Measurements from ENCODE around the gene ADD3.
"Not testable (repeated sequence)": the region's sequence is repeated elsewhere in the genome, so short reads cannot be mapped to it uniquely, and the experiment has no call there.

The ADD3 gene

GRCh38 chr10:109975244-109976190 lies 32.3 kb upstream of the ADD3 start:
- FAIRE-seq (no peak), DNase-seq (ENCODE audit: insufficient read length, low spot score) (no peak)

DNA sequence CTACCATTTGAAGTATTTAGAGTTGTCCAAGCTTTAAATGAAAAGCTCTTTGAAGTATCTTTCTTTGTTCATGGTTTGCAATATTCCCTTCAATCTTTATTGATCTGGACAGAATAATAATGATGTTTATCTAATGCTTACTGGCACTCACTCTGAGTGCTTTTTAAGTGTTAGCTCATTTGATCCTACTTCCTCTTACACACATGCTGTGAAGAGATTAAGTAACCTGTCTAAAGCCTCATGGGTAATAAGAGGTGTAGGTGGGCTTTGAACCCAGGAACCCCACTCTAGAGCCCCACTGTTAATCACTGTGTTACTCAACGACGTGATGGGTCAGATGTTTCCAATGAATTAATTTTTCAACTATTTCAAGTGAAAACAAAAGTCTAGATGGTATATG lies 31.1 kb upstream of the ADD3 start:
- FAIRE-seq: no peak
- no peak for DNase-seq (ENCODE audit: insufficient read length, low spot score)

GRCh38 chr10:109977382-109977806 lies 30.4 kb upstream of the ADD3 start:
- FAIRE-seq: no peak
- no peak for DNase-seq (ENCODE audit: insufficient read length, low spot score)

DNA sequence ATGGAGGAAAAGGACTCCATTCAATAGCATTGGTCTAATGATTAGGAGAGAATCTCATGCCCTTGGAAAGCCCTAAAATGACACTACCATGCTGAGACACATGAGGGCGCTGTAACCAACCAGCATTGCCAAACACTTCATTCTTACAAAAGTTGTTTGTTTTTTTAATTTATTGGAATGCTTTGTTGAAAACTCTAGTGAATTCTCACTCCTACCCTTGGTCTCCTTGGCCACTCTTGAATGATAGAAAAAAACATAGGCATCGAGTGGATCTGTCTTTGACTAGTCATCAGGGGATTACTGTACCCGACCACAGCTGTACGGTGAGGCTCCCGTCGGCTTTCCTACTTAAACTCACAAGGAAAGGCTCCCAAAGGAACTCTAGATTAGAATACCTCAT lies 29.3 kb upstream of the ADD3 start:
- DNase-seq (ENCODE audit: insufficient read length, low spot score) (peak; percentile 20), FAIRE-seq (peak; percentile 84)

- DNase-seq (ENCODE audit: insufficient read length, low spot score) (no peak), FAIRE-seq (no peak)
Observed at GRCh38 chr10:109979215-109979614, 28.6 kb upstream of the ADD3 start.

DNA sequence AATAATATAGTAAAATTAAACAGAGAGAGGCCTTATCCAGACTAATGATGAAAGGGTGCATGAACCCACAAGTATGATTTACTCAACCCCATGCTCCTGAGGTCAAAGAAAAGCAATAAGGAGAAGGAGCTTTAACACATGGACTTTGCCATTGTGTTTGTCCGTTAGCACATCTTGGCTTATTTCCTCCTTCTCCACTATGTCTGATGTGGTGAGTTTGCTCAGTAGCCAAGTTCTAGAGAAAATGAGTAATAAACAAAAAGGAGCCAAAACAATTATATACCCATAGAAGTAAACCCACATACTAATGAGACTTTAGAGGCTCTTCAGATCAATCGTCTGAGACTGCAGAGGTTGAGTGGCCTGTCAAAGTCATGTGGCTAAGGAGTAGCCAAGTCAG lies 26.1 kb upstream of the ADD3 start:
- no peak for FAIRE-seq
- no peak for DNase-seq (ENCODE audit: insufficient read length, low spot score)

GRCh38 chr10:109982123-109982522 lies 25.7 kb upstream of the ADD3 start:
- FAIRE-seq: no peak

DNA sequence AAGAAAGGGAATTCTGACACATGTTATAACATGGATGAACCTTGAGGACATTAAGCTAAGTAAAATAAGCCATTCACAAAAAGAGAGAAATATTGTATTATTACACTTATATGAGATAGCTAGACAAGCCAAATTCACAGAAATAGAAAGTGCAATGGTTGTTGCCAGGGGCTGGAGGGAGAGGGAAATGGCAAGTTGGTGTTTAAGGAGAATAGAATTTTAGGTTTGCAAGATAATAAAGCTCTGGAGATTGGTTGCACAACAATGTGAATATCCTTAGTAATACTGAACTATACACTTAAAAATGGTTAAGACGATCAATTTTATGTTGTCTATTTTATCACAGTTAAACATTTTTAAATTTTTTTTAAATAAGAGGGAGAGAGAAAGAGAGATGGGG lies 25.0 kb upstream of the ADD3 start:
- no peak for DNase-seq (ENCODE audit: insufficient read length, low spot score)
- no peak for FAIRE-seq

More at GRCh38 chr10:109982123-109982522, 25.7 kb upstream of the ADD3 start:
- no peak for DNase-seq (ENCODE audit: insufficient read length, low spot score)

DNA sequence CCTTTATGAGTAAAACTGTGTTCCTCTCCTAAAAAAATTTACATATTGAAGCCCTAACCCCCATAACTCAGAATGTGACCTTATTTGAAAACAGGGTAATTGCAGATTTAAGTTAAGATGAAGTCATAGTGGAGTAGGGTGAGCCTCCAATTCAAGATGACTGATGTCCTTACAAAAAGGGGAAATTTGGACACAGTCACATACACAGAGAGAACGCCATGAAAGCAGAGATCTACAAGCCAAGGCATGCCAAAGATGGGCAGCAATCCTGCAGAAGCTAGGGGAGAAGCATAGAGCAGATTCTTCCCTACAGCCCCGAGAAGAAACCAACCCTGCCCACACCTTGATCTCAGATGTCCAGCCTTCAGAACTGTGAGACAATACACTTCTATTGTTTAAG lies 23.8 kb upstream of the ADD3 start:
- no peak for FAIRE-seq

GRCh38 chr10:109985768-109986167 lies 22.0 kb upstream of the ADD3 start:
- FAIRE-seq: not testable (repeated sequence)

More for the DNA sequence above, 23.8 kb upstream of the ADD3 start:
- DNase-seq (ENCODE audit: insufficient read length, low spot score): no peak

GRCh38 chr10:109987452-109988211 lies 20.2 kb upstream of the ADD3 start:
- FAIRE-seq: no peak
- DNase-seq (ENCODE audit: insufficient read length, low spot score): no peak

More at GRCh38 chr10:109985768-109986167, 22.0 kb upstream of the ADD3 start:
- DNase-seq (ENCODE audit: insufficient read length, low spot score): not testable (repeated sequence)

DNA sequence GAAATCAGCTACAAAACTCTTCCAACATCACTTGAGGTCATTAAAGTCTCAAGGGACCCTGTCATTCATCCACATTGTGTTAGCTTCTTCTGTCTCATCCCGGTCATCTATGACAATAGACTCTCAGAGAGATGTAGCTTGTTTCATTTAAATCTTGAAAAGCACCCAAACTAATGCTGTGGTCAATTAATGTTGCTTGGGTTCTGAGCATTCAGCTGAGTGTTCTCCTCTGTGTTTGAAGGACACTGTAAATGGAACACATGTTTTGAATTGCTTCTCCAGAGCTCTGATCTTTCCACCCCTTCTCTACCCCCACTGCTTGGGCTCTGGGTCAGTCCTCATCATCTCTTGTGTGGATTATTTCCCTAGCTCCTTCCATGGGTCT lies 19.6 kb upstream of the ADD3 start:
- FAIRE-seq (no peak), DNase-seq (ENCODE audit: insufficient read length, low spot score) (no peak)

DNA sequence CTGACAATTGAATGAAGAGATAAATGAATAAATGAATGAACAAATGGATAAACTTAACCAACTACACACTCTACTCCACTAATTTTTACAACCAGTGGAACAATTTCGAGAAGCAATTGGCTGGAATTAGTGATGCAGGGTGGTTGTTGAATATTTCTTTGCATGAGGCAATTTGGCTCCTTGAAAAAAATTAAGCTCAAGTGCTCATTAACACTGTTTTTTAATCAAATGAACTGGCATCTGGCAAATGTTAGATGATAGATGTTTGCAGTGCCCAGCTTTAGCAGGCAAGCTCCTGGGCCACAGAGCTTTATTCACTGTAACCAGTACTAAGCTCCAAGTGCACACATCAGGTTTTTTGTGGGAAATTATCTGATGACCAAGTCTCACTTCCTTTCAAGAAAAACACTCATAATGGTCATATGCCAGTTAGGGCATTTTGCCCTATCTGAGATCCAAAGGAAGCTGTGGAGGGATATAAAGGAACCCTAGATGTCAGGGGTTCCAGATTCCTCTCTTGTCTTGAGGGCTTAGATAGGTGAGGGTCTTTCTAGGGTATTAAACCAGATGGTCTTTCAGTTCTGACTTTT lies 16.4 kb upstream of the ADD3 start:
- FAIRE-seq: peak; percentile 57
- DNase-seq (ENCODE audit: insufficient read length, low spot score): no peak

DNA sequence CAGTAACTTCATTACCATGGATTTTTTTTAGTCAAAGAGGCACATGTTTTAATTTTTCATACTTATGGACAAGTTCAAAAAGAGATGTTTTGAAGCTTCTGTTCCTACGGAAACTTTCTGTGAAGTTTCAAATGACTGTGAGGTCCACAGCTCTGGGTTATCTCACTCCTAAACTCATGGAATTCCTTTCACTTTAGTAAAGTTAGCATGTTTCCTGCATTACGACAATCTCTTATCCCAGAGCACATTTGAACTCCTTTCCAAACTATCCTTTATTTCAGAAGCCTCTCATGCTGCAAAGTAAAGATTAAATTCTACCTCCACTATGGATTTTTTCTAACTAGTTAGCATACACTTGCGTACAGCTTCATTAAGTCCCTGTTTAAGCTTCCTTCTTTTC lies 15.3 kb upstream of the ADD3 start:
- FAIRE-seq (no peak), DNase-seq (ENCODE audit: insufficient read length, low spot score) (no peak)

GRCh38 chr10:109993551-109994330 lies 14.0 kb upstream of the ADD3 start:
- no peak for FAIRE-seq
- DNase-seq (ENCODE audit: insufficient read length, low spot score): no peak

GRCh38 chr10:109994711-109995577 lies 12.8 kb upstream of the ADD3 start:
- no peak for DNase-seq (ENCODE audit: insufficient read length, low spot score)
- FAIRE-seq: peak; percentile 67

- FAIRE-seq: peak; percentile 35
- no peak for DNase-seq (ENCODE audit: insufficient read length, low spot score)
Observed at GRCh38 chr10:109995595-109995994, 12.2 kb upstream of the ADD3 start.

- DNase-seq (ENCODE audit: insufficient read length, low spot score): no peak
- peak; percentile 86 for FAIRE-seq
Observed at GRCh38 chr10:109996225-109996624, 11.6 kb upstream of the ADD3 start.

- FAIRE-seq (no peak), DNase-seq (ENCODE audit: insufficient read length, low spot score) (no peak)
Observed at GRCh38 chr10:109996766-109997171, 11.0 kb upstream of the ADD3 start.

DNA sequence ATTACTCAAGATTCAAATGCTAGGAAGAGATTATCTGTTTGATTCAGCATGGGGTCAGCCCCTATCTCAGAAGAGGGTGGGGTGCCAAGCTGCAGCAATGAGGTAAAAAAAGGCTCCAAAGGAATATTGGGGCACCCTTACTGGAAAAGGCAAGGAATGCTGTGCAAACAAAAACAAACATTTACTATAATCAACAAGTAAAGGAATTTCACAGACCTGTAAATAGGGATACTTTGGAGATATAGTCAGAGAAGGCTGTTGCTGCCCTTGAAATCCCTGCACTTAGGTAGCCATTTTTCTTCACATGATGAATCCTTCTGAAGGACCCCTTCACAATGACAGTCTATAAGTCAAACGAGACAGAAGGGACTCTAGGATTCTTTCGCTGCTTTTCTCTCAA lies 10.6 kb upstream of the ADD3 start:
- FAIRE-seq (peak; percentile 4), DNase-seq (ENCODE audit: insufficient read length, low spot score) (no peak)

Measured in GM19239 (cell line).